Tibial nerve (tissue), 4 donors: ENCODE results near the gene PTGFRN. TPM values are rescaled to one million over a fixed set of nuclear protein-coding genes. Genes with fewer than 3 reads are reported as not detected.

Experiments
- DNase-seq, 2 donors: peaks; one replicate each; pipeline ENCODE4 v3.0.0-alpha.2; 2019; ENCODE audit warnings: low spot score in 2 of 2
- H3K27ac ChIP-seq, 4 donors: fragments of 200-600 bp; sonication (generic) in 3 of 4; one replicate each; pipeline ENCODE4 v1.5.1; 2017 to 2019; ENCODE audit warnings: mild to moderate bottlenecking in 1 of 4
- H3K27me3 ChIP-seq, 2 donors: fragments of 200-600 bp; sonication (generic) in 1 of 2; one replicate each; pipeline versions ENCODE4 v1.5.1 to v1.6.0; 2017 to 2019
- H3K36me3 ChIP-seq, 3 donors: fragments of 200-600 bp; sonication (generic); one replicate each; pipeline ENCODE4 v1.5.1; 2018 to 2019
- H3K4me1 ChIP-seq, 4 donors: fragments of 200-600 bp; sonication (generic) in 3 of 4; one replicate each; pipeline ENCODE4 v1.5.1; 2017 to 2019
- H3K4me3 ChIP-seq, 4 donors: fragments of 200-600 bp; sonication (generic) in 3 of 4; one replicate each; pipeline ENCODE4 v1.5.1; 2017 to 2019; ENCODE audit warnings: mild to moderate bottlenecking in 1 of 4, moderate library complexity in 1 of 4
- H3K9me3 ChIP-seq, 4 donors: fragments of 200-600 bp; sonication (generic) in 3 of 4; one replicate each; pipeline ENCODE4 v1.5.1; 2017 to 2019
- EP300 ChIP-seq, 2 donors: sonication (generic); formaldehyde crosslinking; IDR thresholded peaks; one replicate each; pipeline ENCODE4 v1.6.1; 2017; ENCODE audit warnings: antibody characterized with exemption in 2 of 2, mild to moderate bottlenecking in 1 of 2
- POLR2A ChIP-seq, 2 donors: fragments of 450-650 bp; IDR thresholded peaks; one replicate each; pipeline ENCODE4 v1.6.1; 2017; ENCODE audit warnings: antibody characterized with exemption in 2 of 2, mild to moderate bottlenecking in 2 of 2, moderate library complexity in 2 of 2
- WGBS, 2 donors: methylation state at CpG; one replicate each; pipeline ENCODE4 v1.1.5; 2018; 5-methylcytosine and 5-hydroxymethylcytosine counted together
- total RNA-seq, 4 donors: library from RNA; depleted of rRNA; stranded (reverse); fragments of >200 nt; gene quantifications; one replicate each; pipeline ENCODE4 v1.1.0, GENCODE V29; 2016
- TF ChIP-seq, protein P1 (sequence below), 5 experiments: fragments of 200-600 bp in 3 of 5; fragments of 450-650 bp in 2 of 5; sonication (generic) in 3 of 5; IDR thresholded peaks; one replicate each; pipeline ENCODE4 v1.5.1; 2016 to 2019; ENCODE audit warnings: antibody characterized with exemption in 5 of 5, mild to moderate bottlenecking in 3 of 5, moderate library complexity in 2 of 5

The PTGFRN gene
- total RNA-seq, 4 donors from 2014 or later, result 10.2 to 19.0 (median 14.7) TPM

DNA sequence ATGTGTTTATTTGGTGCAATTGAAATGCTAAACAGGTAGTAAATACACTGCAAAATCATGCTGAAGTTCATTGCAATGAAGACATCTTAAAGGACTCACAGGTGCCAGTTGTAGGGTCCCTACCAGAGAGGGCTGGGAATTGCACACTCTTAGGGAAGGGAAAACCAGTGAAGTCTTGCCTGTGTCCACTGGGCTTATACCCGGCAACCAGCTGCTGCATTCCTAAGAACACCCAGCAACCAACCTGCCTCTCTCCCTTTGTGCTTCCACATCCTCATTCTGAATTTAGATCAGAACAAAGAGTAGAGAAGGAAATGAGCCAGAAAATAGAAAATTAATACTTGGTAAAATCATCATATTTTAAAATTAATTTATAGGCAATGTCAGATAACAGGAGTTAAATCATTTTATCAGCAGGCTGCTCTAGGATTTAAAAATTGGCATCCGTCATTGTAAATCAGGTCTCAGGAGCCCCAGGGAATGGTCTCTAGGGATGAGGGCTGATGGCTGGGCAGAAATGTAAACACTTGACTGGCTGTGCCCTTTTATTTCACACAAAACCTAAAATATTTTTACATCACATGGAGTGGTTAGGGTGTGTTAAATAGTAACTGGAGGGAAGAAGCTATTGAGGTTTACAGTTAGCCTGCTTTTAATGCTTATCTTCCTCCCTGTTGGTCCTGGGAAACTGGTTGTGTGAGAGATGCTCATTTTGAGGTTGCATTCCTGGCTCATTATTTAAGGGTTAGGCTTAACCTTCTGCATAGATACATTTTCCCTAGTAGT is 31.3 kb downstream of the PTGFRN start:
- H3K4me3 ChIP-seq, result no peak overlapping the region
- no peaks in the 10 kb centered on the region for H3K4me1 ChIP-seq
- no peak for DNase-seq
- no peaks in the 10 kb centered on the region for H3K9me3 ChIP-seq
- H3K27ac ChIP-seq, result no peak overlapping the region
- TF ChIP-seq EP300 (IDR thresholded peaks at IDR 0.05) (no peak), POLR2A (IDR thresholded peaks at IDR 0.05) (no peak)
- TF ChIP-seq, protein P1, sequence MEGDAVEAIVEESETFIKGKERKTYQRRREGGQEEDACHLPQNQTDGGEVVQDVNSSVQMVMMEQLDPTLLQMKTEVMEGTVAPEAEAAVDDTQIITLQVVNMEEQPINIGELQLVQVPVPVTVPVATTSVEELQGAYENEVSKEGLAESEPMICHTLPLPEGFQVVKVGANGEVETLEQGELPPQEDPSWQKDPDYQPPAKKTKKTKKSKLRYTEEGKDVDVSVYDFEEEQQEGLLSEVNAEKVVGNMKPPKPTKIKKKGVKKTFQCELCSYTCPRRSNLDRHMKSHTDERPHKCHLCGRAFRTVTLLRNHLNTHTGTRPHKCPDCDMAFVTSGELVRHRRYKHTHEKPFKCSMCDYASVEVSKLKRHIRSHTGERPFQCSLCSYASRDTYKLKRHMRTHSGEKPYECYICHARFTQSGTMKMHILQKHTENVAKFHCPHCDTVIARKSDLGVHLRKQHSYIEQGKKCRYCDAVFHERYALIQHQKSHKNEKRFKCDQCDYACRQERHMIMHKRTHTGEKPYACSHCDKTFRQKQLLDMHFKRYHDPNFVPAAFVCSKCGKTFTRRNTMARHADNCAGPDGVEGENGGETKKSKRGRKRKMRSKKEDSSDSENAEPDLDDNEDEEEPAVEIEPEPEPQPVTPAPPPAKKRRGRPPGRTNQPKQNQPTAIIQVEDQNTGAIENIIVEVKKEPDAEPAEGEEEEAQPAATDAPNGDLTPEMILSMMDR (IDR thresholded peaks at IDR 0.05), result no peak
- peaks cover 0 to 10% (median 0%) of the 10 kb centered on the region in 3 donors for H3K36me3 ChIP-seq
- WGBS, 2 donors, result 83 to 88% methylated on average over 2 of the region's 2 CpGs
- H3K27me3 ChIP-seq, result no peaks in the 10 kb centered on the region

DNA sequence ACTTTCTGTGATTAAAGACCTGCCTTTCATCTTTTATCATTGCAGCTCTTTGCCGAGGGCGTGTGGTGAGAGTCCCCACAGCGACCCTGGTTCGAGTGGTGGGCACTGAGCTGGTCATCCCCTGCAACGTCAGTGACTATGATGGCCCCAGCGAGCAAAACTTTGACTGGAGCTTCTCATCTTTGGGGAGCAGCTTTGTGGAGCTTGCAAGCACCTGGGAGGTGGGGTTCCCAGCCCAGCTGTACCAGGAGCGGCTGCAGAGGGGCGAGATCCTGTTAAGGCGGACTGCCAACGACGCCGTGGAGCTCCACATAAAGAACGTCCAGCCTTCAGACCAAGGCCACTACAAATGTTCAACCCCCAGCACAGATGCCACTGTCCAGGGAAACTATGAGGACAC is 32.0 kb downstream of the PTGFRN start:
- no peak for TF ChIP-seq EP300 (IDR thresholded peaks at IDR 0.05)
- no peak for TF ChIP-seq POLR2A (IDR thresholded peaks at IDR 0.05)
- TF ChIP-seq, protein P1 (IDR thresholded peaks at IDR 0.05), result no peak
- WGBS, 2 donors, result 90 to 93% methylated on average over 13 of the region's 13 CpGs
- no peaks in the 10 kb centered on the region for H3K9me3 ChIP-seq
- no peaks in the 10 kb centered on the region for H3K27me3 ChIP-seq
- no peak overlapping the region for H3K4me3 ChIP-seq
- H3K36me3 ChIP-seq, result peaks cover 0 to 10% (median 0%) of the 10 kb centered on the region in 3 donors
- H3K27ac ChIP-seq, result no peak overlapping the region
- DNase-seq, result no peak
- H3K4me1 ChIP-seq, result no peaks in the 10 kb centered on the region

DNA sequence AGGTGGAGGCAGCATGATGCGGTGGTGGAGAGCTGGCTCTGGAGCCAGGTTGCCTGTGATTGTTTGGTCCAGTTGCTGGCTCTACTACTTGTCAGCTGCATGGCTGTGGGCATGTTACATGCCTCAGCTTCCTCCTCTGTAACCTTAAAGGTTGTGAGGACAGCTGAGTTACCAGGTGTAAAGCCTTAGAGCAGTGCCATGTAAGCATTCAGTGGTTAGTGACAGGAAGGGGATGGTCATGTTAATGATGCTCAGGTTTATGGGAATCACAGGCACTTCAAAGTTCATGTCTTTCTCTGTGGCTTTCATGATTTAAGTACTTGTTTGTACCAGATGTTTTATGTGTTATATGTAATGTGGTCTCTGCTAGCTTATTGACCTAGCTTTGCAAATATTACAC is 32.6 kb downstream of the PTGFRN start:
- TF ChIP-seq EP300 (IDR thresholded peaks at IDR 0.05), result no peak
- TF ChIP-seq POLR2A (IDR thresholded peaks at IDR 0.05), result no peak
- TF ChIP-seq, protein P1 (IDR thresholded peaks at IDR 0.05), result no peak
- no peaks in the 10 kb centered on the region for H3K4me1 ChIP-seq
- DNase-seq, result no peak
- peaks cover 0 to 10% (median 0%) of the 10 kb centered on the region in 3 donors for H3K36me3 ChIP-seq
- H3K9me3 ChIP-seq, result no peaks in the 10 kb centered on the region
- H3K27ac ChIP-seq, result no peak overlapping the region
- WGBS, 2 donors, result 93 to 100% methylated on average over 1 of the region's 1 CpG
- no peak overlapping the region for H3K4me3 ChIP-seq
- no peaks in the 10 kb centered on the region for H3K27me3 ChIP-seq

DNA sequence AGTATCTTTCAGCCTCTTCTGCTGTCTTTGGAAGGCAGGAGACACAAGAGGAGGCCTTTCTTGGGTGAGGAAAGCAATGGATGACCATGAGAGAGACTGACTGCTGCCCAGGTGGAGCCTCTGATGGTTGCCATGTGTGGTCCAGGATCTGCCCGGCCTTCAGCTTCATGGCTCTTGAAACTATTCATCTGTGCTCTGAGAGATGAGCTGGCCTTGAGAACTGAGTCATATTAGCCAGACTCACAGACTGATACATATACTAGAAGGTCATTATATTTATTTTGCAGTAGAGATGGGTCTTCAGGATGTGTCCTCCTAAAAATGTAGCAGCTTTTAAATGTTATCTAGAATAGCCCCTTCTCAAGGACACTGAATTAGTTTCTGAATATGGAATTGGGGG is 33.7 kb downstream of the PTGFRN start:
- Histone ChIP-seq H3K27ac (no peak overlapping the region), H3K9me3 (no peaks in the 10 kb centered on the region), H3K27me3 (no peaks in the 10 kb centered on the region), H3K4me3 (no peak overlapping the region), H3K4me1 (no peaks in the 10 kb centered on the region), H3K36me3 (peaks cover 0 to 10% (median 0%) of the 10 kb centered on the region in 3 donors)
- no peak for DNase-seq
- TF ChIP-seq POLR2A (IDR thresholded peaks at IDR 0.05), result no peak
- TF ChIP-seq, protein P1 (IDR thresholded peaks at IDR 0.05), result no peak
- no peak for TF ChIP-seq EP300 (IDR thresholded peaks at IDR 0.05)
- 88 to 94% methylated on average over 1 of the region's 1 CpG for WGBS, 2 donors

DNA sequence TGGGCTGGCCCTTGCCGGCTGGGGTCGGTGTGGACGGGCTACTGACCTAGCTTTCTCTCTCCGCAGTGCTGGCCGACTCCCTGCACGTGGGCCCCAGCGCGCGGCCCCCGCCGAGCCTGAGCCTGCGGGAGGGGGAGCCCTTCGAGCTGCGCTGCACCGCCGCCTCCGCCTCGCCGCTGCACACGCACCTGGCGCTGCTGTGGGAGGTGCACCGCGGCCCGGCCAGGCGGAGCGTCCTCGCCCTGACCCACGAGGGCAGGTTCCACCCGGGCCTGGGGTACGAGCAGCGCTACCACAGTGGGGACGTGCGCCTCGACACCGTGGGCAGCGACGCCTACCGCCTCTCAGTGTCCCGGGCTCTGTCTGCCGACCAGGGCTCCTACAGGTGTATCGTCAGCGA is 34.9 kb downstream of the PTGFRN start:
- no peaks in the 10 kb centered on the region for H3K27me3 ChIP-seq
- H3K36me3 ChIP-seq, result peaks cover 0 to 10% (median 0%) of the 10 kb centered on the region in 3 donors
- H3K4me3 ChIP-seq, result no peak overlapping the region
- no peak overlapping the region for H3K27ac ChIP-seq
- WGBS, 2 donors, result 92% methylated on average over 42 of the region's 42 CpGs
- peaks cover 0 to under 1% (median 0%) of the 10 kb centered on the region in 4 donors for H3K4me1 ChIP-seq
- DNase-seq, result no peak
- no peaks in the 10 kb centered on the region for H3K9me3 ChIP-seq
- TF ChIP-seq POLR2A (IDR thresholded peaks at IDR 0.05), result no peak
- TF ChIP-seq, protein P1 (IDR thresholded peaks at IDR 0.05), result no peak
- TF ChIP-seq EP300 (IDR thresholded peaks at IDR 0.05), result no peak
